C4-2B (cell line): ENCODE results near the gene FAM13C.

Experiments used
- ZFX ChIP-seq: fragments of 450-650 bp; IDR thresholded peaks from 2 replicates; pipeline ENCODE4 v1.6.1; 2017
- TF ChIP-seq, protein P1 (sequence below): fragments of 450-650 bp; conservative IDR thresholded peaks from 2 replicates; pipeline ENCODE4 v1.5.1; 2017; ENCODE audit warnings: mild to moderate bottlenecking

- TF ChIP-seq, protein P1, sequence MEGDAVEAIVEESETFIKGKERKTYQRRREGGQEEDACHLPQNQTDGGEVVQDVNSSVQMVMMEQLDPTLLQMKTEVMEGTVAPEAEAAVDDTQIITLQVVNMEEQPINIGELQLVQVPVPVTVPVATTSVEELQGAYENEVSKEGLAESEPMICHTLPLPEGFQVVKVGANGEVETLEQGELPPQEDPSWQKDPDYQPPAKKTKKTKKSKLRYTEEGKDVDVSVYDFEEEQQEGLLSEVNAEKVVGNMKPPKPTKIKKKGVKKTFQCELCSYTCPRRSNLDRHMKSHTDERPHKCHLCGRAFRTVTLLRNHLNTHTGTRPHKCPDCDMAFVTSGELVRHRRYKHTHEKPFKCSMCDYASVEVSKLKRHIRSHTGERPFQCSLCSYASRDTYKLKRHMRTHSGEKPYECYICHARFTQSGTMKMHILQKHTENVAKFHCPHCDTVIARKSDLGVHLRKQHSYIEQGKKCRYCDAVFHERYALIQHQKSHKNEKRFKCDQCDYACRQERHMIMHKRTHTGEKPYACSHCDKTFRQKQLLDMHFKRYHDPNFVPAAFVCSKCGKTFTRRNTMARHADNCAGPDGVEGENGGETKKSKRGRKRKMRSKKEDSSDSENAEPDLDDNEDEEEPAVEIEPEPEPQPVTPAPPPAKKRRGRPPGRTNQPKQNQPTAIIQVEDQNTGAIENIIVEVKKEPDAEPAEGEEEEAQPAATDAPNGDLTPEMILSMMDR = no peak
- no peak for TF ChIP-seq ZFX
Measured at GRCh38 chr10:59287587-59288255, 74.6 kb downstream of the FAM13C start.
